Naive thymus-derived CD4-positive, alpha-beta T cell (primary cell): ENCODE measurements around the gene PXDN. TPM values are rescaled to one million over a fixed set of nuclear protein-coding genes. Genes with fewer than 3 reads are reported as not detected.

ENCODE experiments used
- ATAC-seq: fragments of 150-1000 bp; cut with Tn5 transposase; 2 replicates; pipeline ENCODE4 v1.10.0; 2021; ENCODE audit warnings: mild to moderate bottlenecking, moderate library complexity
- CTCF ChIA-PET: fragments of 350-600 bp; sonication (Branson Sonifier 250); formaldehyde crosslinking; loops from one replicate; lab custom pipeline; 2021; ENCODE audit warnings: antibody characterized with exemption; lab: Charles Lee
- POLR2A ChIA-PET: fragments of 350-600 bp; sonication (Branson Sonifier 250); formaldehyde crosslinking; loops from one replicate; lab custom pipeline; 2021; ENCODE audit warnings: antibody characterized with exemption, inconsistent platforms; lab: Charles Lee
- DNase-seq, 9 donors: peaks; one replicate each; pipeline versions ENCODE4 v3.0.0 to v3.0.0-alpha.2; 2020 to 2022; ENCODE audit warnings: mixed read lengths in 1 of 9
- H3K27ac ChIP-seq: one replicate; pipeline ENCODE4 v1.7.0; 2013; ENCODE audit warnings: mild to moderate bottlenecking, low read depth, low read length, moderate library complexity
- H3K27me3 ChIP-seq, 2 donors: one replicate each; pipeline ENCODE4 v1.7.0; 2013; ENCODE audit warnings: low read length in 2 of 2, mild to moderate bottlenecking in 2 of 2, moderate library complexity in 2 of 2; ENCODE audit not compliant: control insufficient read depth in 2 of 2, insufficient read depth in 2 of 2
- H3K36me3 ChIP-seq, 3 experiments: 1 replicate in 2 of 3; 2 replicates in 1 of 3; pipeline ENCODE4 v1.7.0; 2013; ENCODE audit warnings: low read length in 3 of 3, mild to moderate bottlenecking in 3 of 3, moderate library complexity in 1 of 3; ENCODE audit not compliant: insufficient read depth in 3 of 3, control insufficient read depth in 2 of 3
- H3K4me1 ChIP-seq, 2 donors: one replicate each; pipeline ENCODE4 v1.7.0; 2013; ENCODE audit warnings: low read length in 2 of 2, mild to moderate bottlenecking in 2 of 2, moderate library complexity in 1 of 2; ENCODE audit not compliant: control insufficient read depth in 2 of 2, insufficient read depth in 2 of 2
- H3K4me3 ChIP-seq: 2 replicates; pipeline ENCODE4 v1.7.0; 2013; ENCODE audit warnings: mild to moderate bottlenecking, low read length
- H3K9me3 ChIP-seq, 3 experiments: 1 replicate in 2 of 3; 2 replicates in 1 of 3; pipeline ENCODE4 v1.7.0; 2013; ENCODE audit warnings: low read length in 3 of 3; ENCODE audit not compliant: control insufficient read depth in 2 of 3
- H3K27ac Mint-ChIP-seq, 9 donors: one replicate each; pipeline ENCODE4 v1.8.0; 2020 to 2022; ENCODE audit warnings: mixed read lengths in 9 of 9, mild to moderate bottlenecking in 8 of 9, moderate library complexity in 5 of 9, inconsistent platforms in 2 of 9
- H3K27me3 Mint-ChIP-seq, 5 donors: one replicate each; pipeline ENCODE4 v1.8.0; 2021 to 2022; ENCODE audit warnings: mixed read lengths in 5 of 5, mild to moderate bottlenecking in 1 of 5
- H3K36me3 Mint-ChIP-seq, 5 donors: one replicate each; pipeline ENCODE4 v1.8.0; 2020 to 2022; ENCODE audit warnings: mixed read lengths in 5 of 5, mild to moderate bottlenecking in 3 of 5, inconsistent platforms in 1 of 5
- H3K4me1 Mint-ChIP-seq, 7 donors: one replicate each; pipeline ENCODE4 v1.8.0; 2020 to 2022; ENCODE audit warnings: mixed read lengths in 7 of 7, mild to moderate bottlenecking in 3 of 7, inconsistent platforms in 1 of 7
- H3K4me3 Mint-ChIP-seq, 10 donors: one replicate each; pipeline ENCODE4 v1.8.0; 2020 to 2022; ENCODE audit warnings: mild to moderate bottlenecking in 10 of 10, mixed read lengths in 10 of 10, moderate library complexity in 6 of 10, inconsistent platforms in 2 of 10
- H3K9me3 Mint-ChIP-seq, 11 donors: one replicate each; pipeline ENCODE4 v1.8.0; 2020 to 2022; ENCODE audit warnings: mixed read lengths in 11 of 11, mild to moderate bottlenecking in 4 of 11, inconsistent platforms in 1 of 11, moderate library complexity in 1 of 11
- intact Hi-C, 2 donors: fragments of 100-400 bp; cut with micrococcal nuclease; formaldehyde crosslinking; loops; one replicate each; pipeline ENCODE4 v1.15.1; 2023
- polyA plus RNA-seq, 2 donors: library from polyadenylated mRNA; unstranded; fragments of 300-500 nt; fragmentation: Illumina TruSeq; gene quantifications; one replicate each; pipeline ENCODE4 v1.2.3, GENCODE V29; 2021
- total RNA-seq, 6 experiments: library from RNA in 5 of 6; stranded (reverse) in 5 of 6; gene quantifications; 1 replicate in 5 of 6; 2 replicates in 1 of 6; pipeline ENCODE4 v1.2.3 and lab custom pipeline; 2021 to 2026

PXDN gene
- total and polyA plus RNA-seq, 7 experiments from 2014 or later: 0.47 to 3.1 (median 1.00) TPM; not detected in 3

DNA sequence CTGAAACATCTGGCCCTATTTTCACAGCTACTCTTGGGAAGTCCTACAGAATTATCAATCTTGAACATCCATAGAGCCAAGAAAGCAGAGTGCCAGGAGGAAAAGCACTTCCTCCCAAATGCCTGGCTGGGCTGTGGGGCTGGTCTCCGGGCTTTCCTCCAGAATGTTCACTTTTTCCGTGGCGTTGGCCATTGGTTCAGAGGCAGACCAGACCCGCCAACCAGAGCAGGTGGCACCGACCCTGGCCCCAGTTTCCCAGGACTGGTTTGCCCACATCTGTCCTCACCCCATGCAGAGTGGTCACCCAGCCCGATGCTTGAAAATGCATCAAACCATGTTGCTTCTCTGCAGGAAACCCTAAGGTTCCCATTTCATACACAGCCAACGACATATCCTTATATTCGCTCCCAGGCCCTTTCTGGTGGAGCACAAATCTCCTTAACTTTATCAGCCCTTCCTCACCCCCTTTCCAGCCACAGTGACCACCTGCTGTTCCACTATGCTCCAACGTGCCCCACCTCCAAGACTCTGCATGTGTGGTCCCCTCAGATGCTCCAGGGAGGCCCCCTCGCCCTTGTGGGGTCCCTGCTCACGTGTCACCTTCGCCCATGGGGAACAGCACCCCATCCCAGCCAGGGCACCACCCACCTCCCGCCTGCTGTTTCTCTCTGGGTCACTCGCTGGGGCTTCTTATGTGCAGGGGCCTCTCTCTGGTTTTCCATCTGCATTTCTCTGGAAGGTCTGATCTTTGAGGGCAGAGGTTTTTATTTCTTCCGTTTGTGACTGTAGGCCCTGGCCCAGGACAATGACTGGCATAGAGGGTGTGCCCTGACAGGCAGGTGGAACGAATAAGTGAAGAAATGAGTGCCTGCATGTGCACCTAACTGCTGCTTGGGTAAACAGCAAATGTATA, 92.9 kb downstream of the PXDN start:
- ChIA-PET CTCF (no interaction called here), POLR2A (no interaction called here)
- Mint-ChIP-seq H3K9me3 (peaks cover 0 to 7% (median 0%) of the 10 kb centered on the region in 11 donors), H3K27ac (no peak overlapping the region), H3K4me1 (no peaks in the 10 kb centered on the region), H3K4me3 (no peak overlapping the region), H3K27me3 (peaks cover 0 to 7% (median 0%) of the 10 kb centered on the region in 5 donors), H3K36me3 (no peaks in the 10 kb centered on the region)
- no peaks in the 10 kb centered on the region for H3K4me1 ChIP-seq
- no peaks in the 10 kb centered on the region for H3K27me3 ChIP-seq
- no peaks in the 10 kb centered on the region for H3K9me3 ChIP-seq
- no peak overlapping the region for H3K4me3 ChIP-seq
- ATAC-seq (no peak), DNase-seq (no peak)
- no peaks in the 10 kb centered on the region for H3K36me3 ChIP-seq
- H3K27ac ChIP-seq: no peak overlapping the region
- intact Hi-C loops: no loop called here

DNA sequence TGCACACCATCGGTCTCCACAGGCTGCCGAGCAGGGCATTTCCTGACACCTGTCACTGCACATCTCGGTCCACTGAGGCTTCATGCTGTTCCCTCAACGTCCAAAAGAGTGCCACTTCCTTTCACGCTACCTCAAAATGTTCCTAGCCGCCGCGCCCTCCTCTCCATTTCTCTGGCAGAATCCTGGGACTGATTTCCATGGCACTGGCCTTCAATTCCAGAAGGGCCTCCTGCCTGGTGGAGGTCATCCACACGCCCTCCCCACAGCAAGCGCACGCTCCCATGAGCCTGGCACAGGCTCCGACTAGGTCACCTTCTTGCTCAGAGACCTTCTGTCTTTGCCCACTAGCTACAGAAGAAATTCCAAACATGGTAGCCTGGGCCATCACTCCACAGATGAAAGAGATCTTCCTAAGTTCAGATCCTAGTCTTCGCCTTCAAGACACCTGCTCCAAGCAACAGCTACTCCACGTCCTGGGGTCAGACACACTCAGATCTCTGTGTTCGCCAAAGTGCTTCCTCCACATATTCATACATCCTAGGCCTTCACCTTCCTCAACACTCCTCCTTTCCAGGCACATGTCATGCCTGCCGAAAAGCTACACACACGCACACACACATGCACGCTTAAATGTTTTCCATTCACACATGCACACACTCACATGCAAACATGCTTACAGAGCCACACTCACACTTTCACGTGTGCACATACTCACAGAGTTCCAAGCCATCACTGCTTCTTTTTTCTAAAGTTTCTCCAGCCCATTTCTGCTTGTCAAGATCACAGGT, 94.0 kb downstream of the PXDN start:
- CTCF ChIA-PET: no interaction called here
- no peaks in the 10 kb centered on the region for H3K27me3 ChIP-seq
- no peak overlapping the region for H3K27ac Mint-ChIP-seq
- ATAC-seq: no peak
- no peaks in the 10 kb centered on the region for H3K36me3 Mint-ChIP-seq
- H3K27me3 Mint-ChIP-seq: peaks cover 0 to 7% (median 0%) of the 10 kb centered on the region in 5 donors
- no peaks in the 10 kb centered on the region for H3K4me1 Mint-ChIP-seq
- no peak overlapping the region for H3K27ac ChIP-seq
- H3K9me3 Mint-ChIP-seq: peaks cover 0 to 7% (median 0%) of the 10 kb centered on the region in 11 donors
- intact Hi-C loops: no loop called here
- POLR2A ChIA-PET: no interaction called here
- no peaks in the 10 kb centered on the region for H3K9me3 ChIP-seq
- H3K36me3 ChIP-seq: no peaks in the 10 kb centered on the region
- H3K4me3 Mint-ChIP-seq: no peak overlapping the region
- H3K4me3 ChIP-seq: no peak overlapping the region
- no peaks in the 10 kb centered on the region for H3K4me1 ChIP-seq
- DNase-seq: no peak

DNA sequence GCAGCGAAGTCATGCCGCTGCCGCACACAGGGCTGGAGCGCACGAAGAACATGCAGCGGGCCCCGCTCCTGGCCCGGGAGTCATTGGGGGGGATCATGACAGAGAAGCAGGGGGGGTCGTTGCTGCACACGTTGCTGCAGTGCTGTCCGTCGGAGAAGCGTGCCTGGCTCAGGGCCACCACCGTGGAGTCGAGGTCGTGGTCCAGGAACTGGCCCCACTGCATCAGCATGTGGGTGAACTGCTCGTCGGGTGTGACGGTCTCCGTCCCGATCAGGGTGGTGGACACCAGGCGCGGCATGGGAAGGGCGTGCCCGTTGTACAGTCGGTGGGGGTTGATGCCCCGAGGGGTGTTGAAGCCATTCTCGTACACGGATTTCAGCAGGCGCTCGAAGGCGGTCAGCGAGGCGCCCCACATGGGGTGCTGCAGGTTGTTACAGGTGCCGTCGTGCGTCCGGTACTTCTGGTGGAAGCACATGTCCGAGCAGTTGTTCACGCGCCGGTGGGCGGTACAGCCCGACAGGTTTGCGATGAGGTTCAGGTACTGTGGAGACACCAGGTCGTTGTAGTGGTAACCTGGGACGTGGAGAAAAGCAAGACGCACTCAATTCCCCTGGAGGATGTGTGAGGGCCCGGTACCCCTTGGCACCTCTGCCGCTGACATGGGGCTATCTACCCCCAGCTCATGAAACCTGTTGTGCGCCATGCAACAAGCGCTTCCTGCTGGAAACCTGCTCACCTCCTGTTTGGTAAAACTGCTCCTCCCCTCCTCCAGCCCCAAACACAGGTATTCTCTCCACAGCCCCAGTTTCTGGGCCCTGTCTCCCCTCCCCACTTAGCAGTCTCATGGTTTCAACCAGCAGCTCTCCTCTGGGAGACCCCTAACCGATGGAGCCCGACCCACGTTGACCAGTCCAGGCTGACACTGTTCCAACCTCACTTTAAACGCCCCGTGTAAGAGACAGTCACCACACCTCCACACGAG, 94.9 kb downstream of the PXDN start:
- H3K4me1 Mint-ChIP-seq: no peaks in the 10 kb centered on the region
- H3K27me3 ChIP-seq: no peaks in the 10 kb centered on the region
- H3K27ac Mint-ChIP-seq: no peak overlapping the region
- ChIA-PET CTCF (no interaction called here), POLR2A (no interaction called here)
- no peak overlapping the region for H3K27ac ChIP-seq
- DNase-seq (no peak), ATAC-seq (no peak)
- no peak overlapping the region for H3K4me3 ChIP-seq
- intact Hi-C loops: no loop called here
- no peaks in the 10 kb centered on the region for H3K36me3 ChIP-seq
- H3K4me3 Mint-ChIP-seq: no peak overlapping the region
- no peaks in the 10 kb centered on the region for H3K4me1 ChIP-seq
- H3K27me3 Mint-ChIP-seq: peaks cover 0 to 7% (median 0%) of the 10 kb centered on the region in 5 donors
- no peaks in the 10 kb centered on the region for H3K36me3 Mint-ChIP-seq
- H3K9me3 Mint-ChIP-seq: peaks cover 0 to 7% (median 0%) of the 10 kb centered on the region in 11 donors
- no peaks in the 10 kb centered on the region for H3K9me3 ChIP-seq

DNA sequence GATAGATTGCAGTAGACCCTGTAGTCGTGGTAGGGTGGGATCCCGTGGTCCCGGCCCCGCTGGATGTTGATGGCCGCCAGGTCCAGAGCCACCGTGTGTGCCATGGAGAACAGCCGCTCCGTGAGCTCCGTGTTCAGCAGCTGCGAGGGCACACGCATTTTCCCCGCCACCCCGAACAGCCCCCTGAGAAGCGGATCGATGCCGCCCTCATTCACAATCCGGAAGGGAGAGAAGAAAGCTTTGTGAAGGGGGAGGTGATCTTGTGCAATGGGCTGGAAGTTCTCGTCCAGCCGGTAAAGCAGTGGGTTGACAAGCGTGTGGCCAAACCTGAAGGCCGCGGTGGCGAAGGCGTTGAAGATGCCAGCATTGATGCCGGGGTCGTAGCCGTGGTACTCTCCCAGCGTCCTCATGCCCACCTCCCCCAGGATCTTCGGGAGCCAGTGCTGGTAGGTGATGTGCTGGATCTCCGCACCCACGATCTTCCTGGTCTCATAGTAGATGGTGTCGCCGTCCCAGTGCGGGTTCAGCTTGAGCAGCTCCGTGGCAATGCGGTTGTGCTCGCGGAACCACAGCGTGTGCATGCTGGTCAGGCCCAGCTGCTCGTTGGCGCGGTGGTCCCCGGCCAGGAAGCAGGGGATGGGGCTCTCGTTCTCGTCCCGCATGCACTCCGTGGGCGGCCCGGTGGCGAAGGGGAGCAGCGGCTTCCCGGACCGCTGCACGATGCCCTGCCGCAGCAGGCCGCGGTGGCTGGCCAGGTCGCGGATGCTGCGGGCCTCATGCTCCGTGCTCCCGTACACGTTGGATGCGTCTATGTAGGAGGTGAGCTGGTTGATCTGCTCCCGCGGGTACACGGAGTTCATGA, 95.8 kb downstream of the PXDN start:
- Mint-ChIP-seq H3K4me1 (no peaks in the 10 kb centered on the region), H3K36me3 (no peaks in the 10 kb centered on the region), H3K27ac (no peak overlapping the region), H3K27me3 (peaks cover 0 to 4% (median 0%) of the 10 kb centered on the region in 5 donors), H3K9me3 (peaks cover 0 to 7% (median 0%) of the 10 kb centered on the region in 11 donors), H3K4me3 (no peak overlapping the region)
- Histone ChIP-seq H3K4me1 (no peaks in the 10 kb centered on the region), H3K4me3 (no peak overlapping the region), H3K27ac (no peak overlapping the region), H3K27me3 (no peaks in the 10 kb centered on the region), H3K36me3 (no peaks in the 10 kb centered on the region), H3K9me3 (no peaks in the 10 kb centered on the region)
- ChIA-PET CTCF (no interaction called here), POLR2A (no interaction called here)
- ATAC-seq (no peak), DNase-seq (no peak)
- intact Hi-C loops: no loop called here

DNA sequence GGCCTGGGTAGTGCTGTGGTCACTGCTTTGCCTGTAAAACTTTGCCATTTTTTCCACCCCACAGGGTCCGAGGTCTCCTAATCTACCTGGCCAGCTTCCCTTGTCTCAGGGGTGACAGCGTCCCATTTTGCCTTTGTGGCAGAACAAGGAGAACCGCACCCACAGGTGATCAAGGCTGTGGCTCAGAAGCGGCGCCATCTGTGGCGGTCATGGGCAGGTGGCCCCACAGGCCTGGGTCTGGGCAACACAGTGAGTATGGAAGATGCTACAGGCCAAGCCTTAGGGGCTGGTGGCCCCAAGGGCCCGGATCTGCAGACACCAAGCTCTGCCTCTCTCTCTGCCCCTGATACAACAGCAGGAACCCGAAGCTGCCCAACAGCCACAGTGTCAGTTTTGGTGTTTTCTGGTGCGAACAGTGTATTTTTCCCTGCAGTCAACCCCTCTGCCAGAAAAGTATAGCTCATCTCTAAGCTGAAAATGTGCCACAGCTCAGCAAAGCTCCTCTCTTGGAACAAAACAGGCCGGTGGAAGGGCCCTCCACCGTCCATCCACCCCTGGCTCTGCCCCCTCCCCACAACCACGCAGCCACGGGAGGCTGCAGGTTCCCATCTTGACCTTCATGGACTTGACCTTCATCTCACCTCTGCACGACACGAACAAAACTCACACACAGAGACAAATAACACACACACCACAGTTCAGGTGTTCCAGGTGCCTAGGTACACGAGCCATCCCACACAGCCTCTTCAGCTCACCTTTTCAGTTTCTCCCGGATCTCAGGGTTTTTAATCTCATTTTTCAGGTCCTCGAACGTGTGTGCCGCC, 96.7 kb downstream of the PXDN start:
- H3K27ac Mint-ChIP-seq: no peak overlapping the region
- H3K36me3 ChIP-seq: no peaks in the 10 kb centered on the region
- no peak overlapping the region for H3K27ac ChIP-seq
- peaks cover 0 to 4% (median 0%) of the 10 kb centered on the region in 5 donors for H3K27me3 Mint-ChIP-seq
- ChIA-PET POLR2A (no interaction called here), CTCF (no interaction called here)
- no peaks in the 10 kb centered on the region for H3K4me1 ChIP-seq
- ATAC-seq: no peak
- no peak overlapping the region for H3K4me3 Mint-ChIP-seq
- H3K4me3 ChIP-seq: no peak overlapping the region
- peaks cover 0 to 7% (median 0%) of the 10 kb centered on the region in 11 donors for H3K9me3 Mint-ChIP-seq
- no peaks in the 10 kb centered on the region for H3K36me3 Mint-ChIP-seq
- no peaks in the 10 kb centered on the region for H3K27me3 ChIP-seq
- intact Hi-C loops: no loop called here
- DNase-seq: no peak
- no peaks in the 10 kb centered on the region for H3K4me1 Mint-ChIP-seq
- no peaks in the 10 kb centered on the region for H3K9me3 ChIP-seq
